HepG2 (cell line): ENCODE results near the gene B4GALT7. TPM values are rescaled to one million over a fixed set of nuclear protein-coding genes. Genes with fewer than 3 reads are reported as not detected.
A peak's percentile ranks its signal among the peaks of the same experiment; 100 is the strongest.

Experiments used
- CC2D1A ChIP-seq: sonication (generic); formaldehyde crosslinking; IDR thresholded peaks from 2 replicates; pipeline ENCODE4 v1.8.1; 2023; ENCODE audit warnings: mild to moderate bottlenecking, missing genetic modification reagents
- CHD2 ChIP-seq: IDR thresholded peaks from 2 replicates; pipeline ENCODE4 v1.6.1; 2011; ENCODE audit warnings: low read depth, low read length, improper control_type of control experiment
- ETV5 ChIP-seq: IDR thresholded peaks from 2 replicates; pipeline ENCODE4 v1.6.1; 2018; ENCODE audit warnings: missing biosample characterization, missing genetic modification reagents, inconsistent platforms, borderline replicate concordance
- GTF3A ChIP-seq: sonication (generic); formaldehyde crosslinking; conservative IDR thresholded peaks from 2 replicates; pipeline ENCODE4 v1.4.0; 2020; ENCODE audit warnings: mild to moderate bottlenecking, missing genetic modification reagents
- HDAC1 ChIP-seq: sonication (generic); formaldehyde crosslinking; IDR thresholded peaks from 2 replicates; pipeline ENCODE4 v1.5.1; 2020; ENCODE audit warnings: mild to moderate bottlenecking, missing genetic modification reagents
- IRX3 ChIP-seq: sonication (generic); formaldehyde crosslinking; IDR thresholded peaks from 2 replicates; pipeline ENCODE4 v1.8.1; 2023; ENCODE audit warnings: mild to moderate bottlenecking, low read depth, missing genetic modification reagents, borderline replicate concordance
- RFX1 ChIP-seq: fragments of 450-650 bp; IDR thresholded peaks from 2 replicates; pipeline ENCODE4 v1.6.1; 2017
- ZMAT3 ChIP-seq: sonication (generic); formaldehyde crosslinking; conservative IDR thresholded peaks from 2 replicates; pipeline ENCODE4 v1.7.0; 2021; ENCODE audit warnings: missing genetic modification reagents
- ZNF20 ChIP-seq: sonication (generic); formaldehyde crosslinking; IDR thresholded peaks from 2 replicates; pipeline ENCODE4 v1.4.0; 2020; ENCODE audit warnings: mild to moderate bottlenecking, moderate library complexity, missing genetic modification reagents
- ZNF724P ChIP-seq: sonication (generic); formaldehyde crosslinking; IDR thresholded peaks from 2 replicates; pipeline ENCODE4 v1.8.0; 2022; ENCODE audit warnings: missing genetic modification reagents, borderline replicate concordance
- polyA plus RNA-seq, 8 experiments: library from polyadenylated mRNA; depleted of rRNA in 3 of 8; stranded (reverse) in 7 of 8; unstranded in 1 of 8; fragments of >200 nt; fragmentation: Illumina TruSeq in 4 of 8; extraction: Trizol in 4 of 8; gene quantifications; 2 replicates each; pipeline versions ENCODE4 v1.2.1 to v1.2.3, GENCODE V29; 2011 to 2016; ENCODE audit warnings: low read depth in 4 of 8, missing spikeins in 1 of 8, mixed read lengths in 1 of 8; ENCODE audit not compliant: insufficient read depth in 1 of 8
- total RNA-seq, 5 experiments: library from RNA; depleted of rRNA; stranded (reverse); fragments of >200 nt; fragmentation: Illumina TruSeq; extraction: Trizol; gene quantifications; 2 replicates each; pipeline ENCODE4 v1.2.3, GENCODE V29; 2016; ENCODE audit warnings: low read depth in 1 of 5
- TF ChIP-seq, protein P1 (sequence below): sonication (generic); formaldehyde crosslinking; IDR thresholded peaks from 2 replicates; pipeline ENCODE4 v1.8.1; 2023; ENCODE audit warnings: mild to moderate bottlenecking, missing genetic modification reagents
- TF ChIP-seq, protein P2 (sequence below): sonication (generic); formaldehyde crosslinking; IDR thresholded peaks from 2 replicates; pipeline ENCODE4 v1.5.0; 2020; ENCODE audit warnings: missing genetic modification reagents, mild to moderate bottlenecking, borderline replicate concordance
- TF ChIP-seq, protein P3 (sequence below): sonication (generic); formaldehyde crosslinking; IDR thresholded peaks from 2 replicates; pipeline ENCODE4 v1.4.0; 2020; ENCODE audit warnings: missing genetic modification reagents
- TF ChIP-seq, protein P4 (sequence below): sonication (generic); formaldehyde crosslinking; IDR thresholded peaks from 2 replicates; pipeline ENCODE4 v1.4.0; 2020; ENCODE audit warnings: mild to moderate bottlenecking, missing genetic modification reagents
- TF ChIP-seq, protein P5 (sequence below): sonication (generic); formaldehyde crosslinking; IDR thresholded peaks from 2 replicates; pipeline ENCODE4 v1.4.0; 2020; ENCODE audit warnings: missing genetic modification reagents, borderline replicate concordance
- TF ChIP-seq, protein P6 (sequence below): sonication (generic); formaldehyde crosslinking; IDR thresholded peaks from 2 replicates; pipeline ENCODE4 v1.4.0; 2020; ENCODE audit warnings: missing genetic modification reagents
- TF ChIP-seq, protein P7 (sequence below): sonication (generic); formaldehyde crosslinking; IDR thresholded peaks from 2 replicates; pipeline ENCODE4 v1.8.0; 2022; ENCODE audit warnings: mild to moderate bottlenecking, missing genetic modification reagents

B4GALT7 gene
- total and polyA plus RNA-seq, 2 of the 13 experiments (the other 11 are each of a cell fraction or from before 2014, with no cell fraction given) = 16.4 to 20.5 TPM

DNA sequence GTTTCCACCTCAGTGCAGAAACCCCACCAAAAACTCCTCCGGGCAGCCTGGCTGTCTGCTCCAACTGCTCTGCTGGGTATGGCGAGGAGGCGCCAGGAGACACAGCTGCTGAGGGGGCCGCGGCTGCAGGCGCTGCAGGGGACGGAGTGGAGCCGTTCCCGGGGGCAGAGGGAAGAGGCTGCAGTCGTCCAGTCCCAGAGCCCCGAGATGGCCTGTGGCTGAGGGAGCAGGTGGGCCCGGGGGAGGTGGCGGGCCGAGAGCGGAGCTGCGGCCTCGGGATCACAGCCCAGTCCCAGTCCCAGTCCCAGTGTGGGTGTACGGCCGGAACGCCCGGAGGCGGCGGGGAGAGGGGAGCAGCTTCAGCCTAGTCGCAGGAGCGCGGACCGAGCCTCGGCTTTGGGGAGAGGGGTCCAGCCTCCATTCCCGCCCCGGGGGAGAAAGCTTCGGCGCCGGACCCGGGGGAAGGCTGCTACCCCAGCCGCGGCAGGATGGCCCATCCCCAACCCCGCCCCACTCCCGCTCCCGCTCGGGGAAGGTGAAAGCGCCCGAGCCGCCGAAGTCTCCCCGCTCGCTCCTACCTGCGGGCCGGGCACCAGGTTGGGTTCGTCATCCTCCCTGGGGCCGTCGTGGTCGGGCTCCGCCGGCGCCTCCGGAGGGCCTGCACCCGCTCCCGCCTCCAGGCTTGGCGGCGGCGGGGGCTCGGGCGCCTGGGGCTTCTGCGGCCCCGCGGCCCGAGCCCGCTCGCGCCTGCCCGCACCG, 46.1 kb upstream of the B4GALT7 start (continued):
- TF ChIP-seq, protein P1, sequence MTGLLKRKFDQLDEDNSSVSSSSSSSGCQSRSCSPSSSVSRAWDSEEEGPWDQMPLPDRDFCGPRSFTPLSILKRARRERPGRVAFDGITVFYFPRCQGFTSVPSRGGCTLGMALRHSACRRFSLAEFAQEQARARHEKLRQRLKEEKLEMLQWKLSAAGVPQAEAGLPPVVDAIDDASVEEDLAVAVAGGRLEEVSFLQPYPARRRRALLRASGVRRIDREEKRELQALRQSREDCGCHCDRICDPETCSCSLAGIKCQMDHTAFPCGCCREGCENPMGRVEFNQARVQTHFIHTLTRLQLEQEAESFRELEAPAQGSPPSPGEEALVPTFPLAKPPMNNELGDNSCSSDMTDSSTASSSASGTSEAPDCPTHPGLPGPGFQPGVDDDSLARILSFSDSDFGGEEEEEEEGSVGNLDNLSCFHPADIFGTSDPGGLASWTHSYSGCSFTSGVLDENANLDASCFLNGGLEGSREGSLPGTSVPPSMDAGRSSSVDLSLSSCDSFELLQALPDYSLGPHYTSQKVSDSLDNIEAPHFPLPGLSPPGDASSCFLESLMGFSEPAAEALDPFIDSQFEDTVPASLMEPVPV = peak; percentile 67; the same call in 1 of the 2 replicates
- TF ChIP-seq, protein P2, sequence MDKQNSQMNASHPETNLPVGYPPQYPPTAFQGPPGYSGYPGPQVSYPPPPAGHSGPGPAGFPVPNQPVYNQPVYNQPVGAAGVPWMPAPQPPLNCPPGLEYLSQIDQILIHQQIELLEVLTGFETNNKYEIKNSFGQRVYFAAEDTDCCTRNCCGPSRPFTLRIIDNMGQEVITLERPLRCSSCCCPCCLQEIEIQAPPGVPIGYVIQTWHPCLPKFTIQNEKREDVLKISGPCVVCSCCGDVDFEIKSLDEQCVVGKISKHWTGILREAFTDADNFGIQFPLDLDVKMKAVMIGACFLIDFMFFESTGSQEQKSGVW (CRISPR knock-in tag) = no peak
- TF ChIP-seq, protein P3, sequence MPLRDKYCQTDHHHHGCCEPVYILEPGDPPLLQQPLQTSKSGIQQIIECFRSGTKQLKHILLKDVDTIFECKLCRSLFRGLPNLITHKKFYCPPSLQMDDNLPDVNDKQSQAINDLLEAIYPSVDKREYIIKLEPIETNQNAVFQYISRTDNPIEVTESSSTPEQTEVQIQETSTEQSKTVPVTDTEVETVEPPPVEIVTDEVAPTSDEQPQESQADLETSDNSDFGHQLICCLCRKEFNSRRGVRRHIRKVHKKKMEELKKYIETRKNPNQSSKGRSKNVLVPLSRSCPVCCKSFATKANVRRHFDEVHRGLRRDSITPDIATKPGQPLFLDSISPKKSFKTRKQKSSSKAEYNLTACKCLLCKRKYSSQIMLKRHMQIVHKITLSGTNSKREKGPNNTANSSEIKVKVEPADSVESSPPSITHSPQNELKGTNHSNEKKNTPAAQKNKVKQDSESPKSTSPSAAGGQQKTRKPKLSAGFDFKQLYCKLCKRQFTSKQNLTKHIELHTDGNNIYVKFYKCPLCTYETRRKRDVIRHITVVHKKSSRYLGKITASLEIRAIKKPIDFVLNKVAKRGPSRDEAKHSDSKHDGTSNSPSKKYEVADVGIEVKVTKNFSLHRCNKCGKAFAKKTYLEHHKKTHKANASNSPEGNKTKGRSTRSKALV (CRISPR knock-in tag) = no peak
- TF ChIP-seq ZNF724P (CRISPR knock-in tag) (no peak), CC2D1A (no peak), HDAC1 (0 out of 2 replicates have a peak, but pooled peaks have one; percentile 32), CHD2 (no peak), IRX3 (0 out of 2 replicates have a peak, but pooled peaks have one; percentile 28), GTF3A (CRISPR knock-in tag) (no peak), ZNF20 (CRISPR knock-in tag) (no peak), RFX1 (no peak), ETV5 (CRISPR knock-in tag) (no peak), ZMAT3 (CRISPR knock-in tag) (no peak)
- TF ChIP-seq, protein P4, sequence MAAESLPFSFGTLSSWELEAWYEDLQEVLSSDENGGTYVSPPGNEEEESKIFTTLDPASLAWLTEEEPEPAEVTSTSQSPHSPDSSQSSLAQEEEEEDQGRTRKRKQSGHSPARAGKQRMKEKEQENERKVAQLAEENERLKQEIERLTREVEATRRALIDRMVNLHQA (CRISPR knock-in tag) = no peak
- TF ChIP-seq, protein P5, sequence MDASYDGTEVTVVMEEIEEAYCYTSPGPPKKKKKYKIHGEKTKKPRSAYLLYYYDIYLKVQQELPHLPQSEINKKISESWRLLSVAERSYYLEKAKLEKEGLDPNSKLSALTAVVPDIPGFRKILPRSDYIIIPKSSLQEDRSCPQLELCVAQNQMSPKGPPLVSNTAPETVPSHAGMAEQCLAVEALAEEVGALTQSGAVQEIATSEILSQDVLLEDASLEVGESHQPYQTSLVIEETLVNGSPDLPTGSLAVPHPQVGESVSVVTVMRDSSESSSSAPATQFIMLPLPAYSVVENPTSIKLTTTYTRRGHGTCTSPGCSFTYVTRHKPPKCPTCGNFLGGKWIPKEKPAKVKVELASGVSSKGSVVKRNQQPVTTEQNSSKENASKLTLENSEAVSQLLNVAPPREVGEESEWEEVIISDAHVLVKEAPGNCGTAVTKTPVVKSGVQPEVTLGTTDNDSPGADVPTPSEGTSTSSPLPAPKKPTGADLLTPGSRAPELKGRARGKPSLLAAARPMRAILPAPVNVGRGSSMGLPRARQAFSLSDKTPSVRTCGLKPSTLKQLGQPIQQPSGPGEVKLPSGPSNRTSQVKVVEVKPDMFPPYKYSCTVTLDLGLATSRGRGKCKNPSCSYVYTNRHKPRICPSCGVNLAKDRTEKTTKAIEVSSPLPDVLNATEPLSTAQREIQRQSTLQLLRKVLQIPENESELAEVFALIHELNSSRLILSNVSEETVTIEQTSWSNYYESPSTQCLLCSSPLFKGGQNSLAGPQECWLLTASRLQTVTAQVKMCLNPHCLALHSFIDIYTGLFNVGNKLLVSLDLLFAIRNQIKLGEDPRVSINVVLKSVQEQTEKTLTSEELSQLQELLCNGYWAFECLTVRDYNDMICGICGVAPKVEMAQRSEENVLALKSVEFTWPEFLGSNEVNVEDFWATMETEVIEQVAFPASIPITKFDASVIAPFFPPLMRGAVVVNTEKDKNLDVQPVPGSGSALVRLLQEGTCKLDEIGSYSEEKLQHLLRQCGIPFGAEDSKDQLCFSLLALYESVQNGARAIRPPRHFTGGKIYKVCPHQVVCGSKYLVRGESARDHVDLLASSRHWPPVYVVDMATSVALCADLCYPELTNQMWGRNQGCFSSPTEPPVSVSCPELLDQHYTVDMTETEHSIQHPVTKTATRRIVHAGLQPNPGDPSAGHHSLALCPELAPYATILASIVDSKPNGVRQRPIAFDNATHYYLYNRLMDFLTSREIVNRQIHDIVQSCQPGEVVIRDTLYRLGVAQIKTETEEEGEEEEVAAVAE (CRISPR knock-in tag) = no peak
- TF ChIP-seq, protein P6, sequence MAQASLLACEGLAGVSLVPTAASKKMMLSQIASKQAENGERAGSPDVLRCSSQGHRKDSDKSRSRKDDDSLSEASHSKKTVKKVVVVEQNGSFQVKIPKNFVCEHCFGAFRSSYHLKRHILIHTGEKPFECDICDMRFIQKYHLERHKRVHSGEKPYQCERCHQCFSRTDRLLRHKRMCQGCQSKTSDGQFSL = no peak
- TF ChIP-seq, protein P7, sequence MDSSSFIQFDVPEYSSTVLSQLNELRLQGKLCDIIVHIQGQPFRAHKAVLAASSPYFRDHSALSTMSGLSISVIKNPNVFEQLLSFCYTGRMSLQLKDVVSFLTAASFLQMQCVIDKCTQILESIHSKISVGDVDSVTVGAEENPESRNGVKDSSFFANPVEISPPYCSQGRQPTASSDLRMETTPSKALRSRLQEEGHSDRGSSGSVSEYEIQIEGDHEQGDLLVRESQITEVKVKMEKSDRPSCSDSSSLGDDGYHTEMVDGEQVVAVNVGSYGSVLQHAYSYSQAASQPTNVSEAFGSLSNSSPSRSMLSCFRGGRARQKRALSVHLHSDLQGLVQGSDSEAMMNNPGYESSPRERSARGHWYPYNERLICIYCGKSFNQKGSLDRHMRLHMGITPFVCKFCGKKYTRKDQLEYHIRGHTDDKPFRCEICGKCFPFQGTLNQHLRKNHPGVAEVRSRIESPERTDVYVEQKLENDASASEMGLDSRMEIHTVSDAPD (CRISPR knock-in tag) = no peak
